Measurements from ENCODE around the gene PI16. TPM values are rescaled to one million over a fixed set of nuclear protein-coding genes. Genes with fewer than 3 reads are reported as not detected.

The PI16 gene
- total and polyA plus RNA-seq, 2 of the 13 experiments (the other 11 are each of a cell fraction or from before 2014, with no cell fraction given) = not detected

- in situ Hi-C loops (cut with HindIII; ENCODE audit: extremely low pct_ligation_motif_present, low pct_unique_long_range_greater_than_20kb) (no loop called here), intact Hi-C loops (cut with micrococcal nuclease; ENCODE audit: unreplicated experiment) (no loop called here)
- peak; percentile 5; the same call in 2 of the 3 replicates for ATAC-seq
- Histone ChIP-seq H3K9ac (ENCODE audit: insufficient read depth, low read depth, low read length) (no peak overlapping the region), H3K27ac (ENCODE audit: extremely low read length, insufficient read depth, low read length) (no peak overlapping the region), H2AFZ (ENCODE audit: low read length) (no peak overlapping the region), H3K79me2 (ENCODE audit: insufficient read depth, low read length) (no peaks in the 10 kb centered on the region), H3K4me1 (ENCODE audit: insufficient read depth, low read length) (peaks cover 8% of the 10 kb centered on the region; the same call in 1 of the 2 replicates), H3K27me3 (ENCODE audit: control insufficient read depth in 1 of 2, insufficient read depth in 2 of 2, low read length in 2 of 2) (peaks cover 3 to 14% of the 10 kb centered on the region in 2 experiments; a peak in 2 of 5 replicates), H3K9me3 (ENCODE audit: low read length) (no peaks in the 10 kb centered on the region), H3K4me2 (ENCODE audit: low read depth, low read length) (no peak overlapping the region), H4K20me1 (ENCODE audit: insufficient read depth, low read length) (no peaks in the 10 kb centered on the region), H3K4me3 (replicated peaks in 1 of 3; ENCODE audit: insufficient read depth in 1 of 3, low read depth in 2 of 3, low read length in 3 of 3) (no peak overlapping the region), H3K36me3 (replicated peaks in 1 of 2; ENCODE audit: control insufficient read depth in 1 of 2, insufficient read depth in 2 of 2, low read length in 2 of 2) (peaks cover 19 to 28% of the 10 kb centered on the region in 2 experiments; a peak in 4 of 5 replicates)
- ChIA-PET POLR2A (no interaction called here), CTCF (ENCODE audit: low intra/inter-chr PET ratio, low total read pairs) (no interaction called here)
- no TSS peak for BruUV-seq (replicated peaks)
- no peak for DNase-seq (ENCODE audit: low spot score)
- FAIRE-seq = no peak
- 65% methylated on average over 4 of the region's 4 CpGs for WGBS (ENCODE audit: low lambda C conversion rate)
- no peak for TF ChIP-seq ZNF17 (CRISPR knock-in tag; IDR thresholded peaks at IDR 0.05)
Measured at GRCh38 chr6:36964908-36965307, 10.4 kb downstream of the PI16 start.

- POLR2A ChIA-PET = no interaction called here
- Histone ChIP-seq H3K4me1 (ENCODE audit: insufficient read depth, low read length) (no peaks in the 10 kb centered on the region), H3K79me2 (ENCODE audit: insufficient read depth, low read length) (no peaks in the 10 kb centered on the region), H3K36me3 (replicated peaks in 1 of 2; ENCODE audit: control insufficient read depth in 1 of 2, insufficient read depth in 2 of 2, low read length in 2 of 2) (peaks cover 42 to 52% of the 10 kb centered on the region in 2 experiments), H4K20me1 (ENCODE audit: insufficient read depth, low read length) (no peaks in the 10 kb centered on the region), H2AFZ (ENCODE audit: low read length) (no peak overlapping the region), H3K4me3 (replicated peaks in 1 of 3; ENCODE audit: insufficient read depth in 1 of 3, low read depth in 2 of 3, low read length in 3 of 3) (no peak overlapping the region), H3K27me3 (ENCODE audit: control insufficient read depth in 1 of 2, insufficient read depth in 2 of 2, low read length in 2 of 2) (0 out of 5 replicates have a peak, but pooled peaks cover 0 to 7% of the 10 kb centered on the region in 2 experiments), H3K27ac (ENCODE audit: extremely low read length, insufficient read depth, low read length) (no peak overlapping the region), H3K9me3 (ENCODE audit: low read length) (no peaks in the 10 kb centered on the region), H3K4me2 (ENCODE audit: low read depth, low read length) (no peak overlapping the region), H3K9ac (ENCODE audit: insufficient read depth, low read depth, low read length) (no peak overlapping the region)
- no TSS peak for BruUV-seq (replicated peaks)
- CTCF ChIA-PET (ENCODE audit: low intra/inter-chr PET ratio, low total read pairs) = no interaction called here
- in situ Hi-C loops (cut with HindIII; ENCODE audit: extremely low pct_ligation_motif_present, low pct_unique_long_range_greater_than_20kb) = no loop called here
- FAIRE-seq = no peak
- no peak for TF ChIP-seq TRIM24 (CRISPR knock-in tag; IDR thresholded peaks at IDR 0.05)
- TF ChIP-seq RFX5 (IDR thresholded peaks at IDR 0.05; ENCODE audit: low read depth, low read length) = 0 out of 2 replicates have a peak, but pooled peaks have one; percentile 12
- TF ChIP-seq ZNF772 (CRISPR knock-in tag; IDR thresholded peaks at IDR 0.05) = no peak
- peak; percentile 52; the same call in 1 of the 2 replicates for TF ChIP-seq TEF (CRISPR knock-in tag; IDR thresholded peaks at IDR 0.05)
- no peak for DNase-seq (ENCODE audit: low spot score)
- no peak for ATAC-seq
- intact Hi-C loops (cut with micrococcal nuclease; ENCODE audit: unreplicated experiment) = no loop called here
- 82% methylated on average over 3 of the region's 3 CpGs for WGBS (ENCODE audit: low lambda C conversion rate)
Measured at GRCh38 chr6:36967301-36967700, 12.8 kb downstream of the PI16 start.

Measured in HepG2 (cell line).